IPS-11a (cell line): ENCODE data around the gene CCL21.

Source experiments
- H3K4me3 ChIP-seq: one replicate; pipeline ENCODE4 v1.5.1; 2013; ENCODE audit warnings: low read depth, low read length, control low read depth

CCL21 gene

DNA sequence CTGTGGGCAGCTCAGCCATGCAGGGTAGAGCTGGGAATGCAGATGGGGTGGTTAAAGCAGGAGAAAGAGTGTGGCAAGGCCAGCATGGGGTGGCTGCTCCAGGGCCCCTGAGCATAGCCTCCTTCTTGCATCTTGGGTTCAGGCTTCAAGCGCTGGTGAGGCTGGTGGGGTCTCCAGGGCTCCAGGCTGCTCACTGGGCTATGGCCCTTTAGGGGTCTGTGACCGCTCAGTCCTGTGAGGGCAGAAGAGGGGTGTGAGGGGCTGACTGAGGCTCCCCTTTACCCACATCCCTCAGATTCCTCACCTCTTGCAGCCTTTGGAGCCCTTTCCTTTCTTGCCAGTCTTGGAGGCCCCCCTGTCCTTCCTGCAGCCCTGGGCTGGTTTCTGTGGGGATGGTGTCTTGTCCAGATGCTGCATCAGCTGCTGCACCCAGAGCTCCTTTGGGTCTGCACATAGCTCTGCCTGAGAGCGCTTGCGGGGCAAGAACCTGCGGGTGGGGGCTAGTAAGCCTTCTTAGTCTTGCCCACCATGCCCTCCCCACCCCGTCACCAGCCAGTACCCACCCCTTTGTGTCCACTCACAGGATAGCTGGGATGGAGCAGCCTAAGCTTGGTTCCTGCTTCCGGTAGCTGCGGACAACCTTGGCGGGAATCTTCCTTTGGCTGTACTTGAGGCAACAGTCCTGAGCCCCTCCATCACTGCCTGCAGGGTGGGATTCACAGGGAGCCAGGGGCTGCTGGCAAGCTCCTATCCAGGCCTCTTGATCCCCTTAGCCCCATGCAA is 549 bp downstream of the CCL21 start:
- H3K4me3 ChIP-seq = no peak overlapping the region

DNA sequence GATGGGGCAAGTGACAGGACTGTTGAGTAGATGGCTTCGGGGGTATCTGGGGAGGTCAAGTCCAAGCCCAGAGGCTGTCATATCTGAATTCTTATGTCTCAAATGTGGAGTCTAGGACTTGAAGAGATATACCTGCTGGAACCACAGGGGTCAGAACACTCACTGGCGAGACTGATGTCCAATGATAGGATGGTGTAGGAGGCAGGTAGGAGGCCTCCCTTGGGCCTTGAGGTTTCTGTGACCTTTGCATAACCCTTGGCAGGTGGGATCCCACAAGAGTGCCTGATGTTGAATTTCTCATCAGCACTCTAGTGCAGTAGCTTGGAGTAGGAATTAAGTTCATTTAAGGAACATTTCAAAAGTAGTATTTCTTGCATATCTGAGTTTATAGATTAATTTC is 2.8 kb downstream of the CCL21 start:
- no peak overlapping the region for H3K4me3 ChIP-seq

DNA sequence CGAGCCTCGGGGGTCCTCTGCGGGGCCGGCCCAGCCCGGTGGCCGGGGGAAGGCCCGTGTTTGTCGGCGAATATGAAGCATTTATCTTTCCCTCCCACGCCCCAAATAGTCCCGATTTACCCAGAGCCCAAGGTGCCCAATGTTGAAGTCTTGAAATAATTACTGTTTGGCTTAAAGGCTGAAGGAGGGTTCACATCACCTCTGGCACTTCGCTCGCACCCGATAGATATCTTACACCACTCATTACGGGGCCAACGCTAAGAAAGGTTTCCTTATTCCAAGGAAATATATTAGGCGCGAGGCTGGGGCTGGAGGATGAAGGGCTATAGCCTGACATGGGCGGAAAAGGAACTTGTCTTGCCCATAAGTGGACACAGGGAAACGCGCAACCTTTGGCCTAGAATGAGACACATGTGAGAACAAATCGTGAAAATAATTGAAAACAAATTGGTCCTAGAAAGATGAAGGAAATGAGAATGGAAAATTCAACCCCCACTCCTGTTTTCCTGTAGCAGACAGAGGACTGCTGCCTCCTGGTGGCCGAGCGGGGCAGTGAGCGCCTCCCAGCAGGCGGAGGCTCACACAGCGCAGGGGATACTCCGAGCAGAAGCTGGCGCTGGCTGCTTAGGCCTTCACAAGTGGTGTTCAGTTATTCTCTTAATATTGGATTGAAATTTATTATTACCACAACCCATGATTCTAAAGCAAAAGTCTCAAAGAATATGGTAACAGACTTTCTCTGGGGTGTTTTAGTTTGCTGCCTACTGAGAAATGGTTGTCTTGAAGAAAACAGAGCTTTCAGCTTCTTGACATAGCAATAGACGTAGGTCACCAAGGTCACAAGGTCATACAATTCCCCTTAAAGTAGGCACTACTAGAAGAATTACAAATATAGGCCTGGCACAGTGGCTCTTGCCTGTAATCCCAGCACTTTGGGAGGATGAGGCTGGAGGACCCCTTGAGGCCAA is 7.9 kb downstream of the CCL21 start:
- H3K4me3 ChIP-seq = peak overlapping the region; percentile 47

DNA sequence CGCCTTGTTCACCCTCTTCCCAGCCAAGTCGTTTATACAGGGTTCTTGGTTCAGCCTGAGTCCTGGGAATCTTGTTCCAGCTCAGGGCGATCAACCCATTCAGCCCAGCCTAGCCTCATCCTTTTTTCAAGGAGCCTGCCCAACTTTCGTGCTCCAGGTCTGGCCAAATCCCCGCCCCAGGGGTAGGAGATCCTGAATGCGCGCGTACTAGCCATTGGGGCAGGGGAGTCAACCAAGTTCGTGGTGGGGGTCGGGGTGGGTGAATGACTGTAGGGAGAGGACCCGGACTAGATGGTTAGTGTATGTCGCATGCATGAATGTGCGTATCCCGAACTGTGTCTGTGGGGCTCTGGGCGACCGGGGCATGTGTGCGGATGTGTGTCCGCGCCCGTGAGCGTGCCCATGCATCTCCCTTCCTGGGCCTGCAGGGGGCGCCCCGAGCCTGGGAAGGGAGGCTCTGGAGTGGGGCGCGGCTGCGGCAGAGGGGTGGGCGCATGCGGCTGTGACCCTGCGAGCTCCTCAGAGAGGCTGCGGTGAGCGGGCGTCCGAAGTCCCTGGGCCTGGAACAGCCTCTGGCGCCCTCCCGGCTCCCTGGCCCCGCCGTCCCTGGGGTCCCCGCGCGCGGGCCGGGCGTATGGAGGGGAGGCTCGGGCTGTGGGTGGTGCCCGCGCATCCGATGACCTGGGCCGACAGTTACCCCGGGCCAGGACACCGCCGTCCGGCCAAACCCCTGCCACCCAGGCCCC is 8.7 kb downstream of the CCL21 start:
- peak overlapping the region; percentile 47 for H3K4me3 ChIP-seq

DNA sequence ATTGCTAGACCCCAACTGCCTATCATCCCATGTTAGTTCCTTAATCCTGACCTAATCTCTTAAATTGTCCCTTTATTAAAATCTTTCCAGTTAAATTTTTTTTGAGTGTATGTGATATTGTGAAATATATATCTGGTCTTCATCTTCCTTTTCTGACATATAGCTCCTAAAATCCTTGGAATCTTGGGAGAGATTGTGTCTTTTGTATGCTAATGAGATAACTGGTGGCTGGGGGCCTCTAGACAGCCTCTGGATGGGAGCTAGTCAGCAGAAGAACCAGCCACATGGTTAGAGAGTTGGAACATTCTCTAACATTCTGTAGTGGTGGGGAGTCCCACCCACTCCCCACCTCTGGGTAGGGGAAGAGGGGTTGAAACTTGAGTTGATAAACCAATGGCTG is 15.1 kb downstream of the CCL21 start:
- H3K4me3 ChIP-seq = no peak overlapping the region

DNA sequence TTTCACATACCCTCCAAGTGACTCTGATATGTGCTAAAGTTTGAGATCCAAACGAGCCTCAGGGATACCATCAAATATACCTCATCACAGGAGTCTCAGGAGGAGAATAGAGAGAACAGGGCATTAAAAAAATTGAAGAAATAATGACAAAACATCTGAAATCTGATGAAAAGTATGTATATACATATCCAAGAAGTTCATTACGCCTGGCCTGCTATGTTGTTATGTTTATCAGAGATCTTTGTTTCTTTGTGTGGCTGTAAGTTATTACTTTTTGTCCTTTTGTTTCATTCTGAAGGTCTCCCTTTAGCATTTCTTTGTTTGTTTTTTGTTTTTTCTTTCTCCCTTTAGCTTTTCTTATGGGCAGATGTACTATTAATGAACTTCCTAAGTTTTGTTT is 16.4 kb downstream of the CCL21 start:
- H3K4me3 ChIP-seq = no peak overlapping the region

DNA sequence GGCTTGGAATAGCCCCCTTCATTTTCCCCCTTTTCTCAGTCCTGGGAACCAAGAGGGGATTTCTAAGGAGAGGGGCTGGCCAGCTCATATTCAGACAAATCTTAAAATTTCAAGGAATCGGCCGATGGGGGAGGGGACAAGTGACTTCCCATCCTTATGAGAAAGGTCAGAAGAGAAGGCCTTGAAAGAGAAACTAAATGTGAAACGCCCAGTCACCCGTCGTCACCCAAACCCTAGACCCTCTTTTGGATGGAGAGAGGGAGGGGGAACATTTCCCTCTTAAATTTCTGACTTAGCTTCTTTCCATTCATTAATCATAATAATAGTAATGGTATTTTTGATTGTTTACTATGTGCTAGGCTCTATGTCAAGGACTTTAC is 18.0 kb downstream of the CCL21 start:
- H3K4me3 ChIP-seq = no peak overlapping the region

DNA sequence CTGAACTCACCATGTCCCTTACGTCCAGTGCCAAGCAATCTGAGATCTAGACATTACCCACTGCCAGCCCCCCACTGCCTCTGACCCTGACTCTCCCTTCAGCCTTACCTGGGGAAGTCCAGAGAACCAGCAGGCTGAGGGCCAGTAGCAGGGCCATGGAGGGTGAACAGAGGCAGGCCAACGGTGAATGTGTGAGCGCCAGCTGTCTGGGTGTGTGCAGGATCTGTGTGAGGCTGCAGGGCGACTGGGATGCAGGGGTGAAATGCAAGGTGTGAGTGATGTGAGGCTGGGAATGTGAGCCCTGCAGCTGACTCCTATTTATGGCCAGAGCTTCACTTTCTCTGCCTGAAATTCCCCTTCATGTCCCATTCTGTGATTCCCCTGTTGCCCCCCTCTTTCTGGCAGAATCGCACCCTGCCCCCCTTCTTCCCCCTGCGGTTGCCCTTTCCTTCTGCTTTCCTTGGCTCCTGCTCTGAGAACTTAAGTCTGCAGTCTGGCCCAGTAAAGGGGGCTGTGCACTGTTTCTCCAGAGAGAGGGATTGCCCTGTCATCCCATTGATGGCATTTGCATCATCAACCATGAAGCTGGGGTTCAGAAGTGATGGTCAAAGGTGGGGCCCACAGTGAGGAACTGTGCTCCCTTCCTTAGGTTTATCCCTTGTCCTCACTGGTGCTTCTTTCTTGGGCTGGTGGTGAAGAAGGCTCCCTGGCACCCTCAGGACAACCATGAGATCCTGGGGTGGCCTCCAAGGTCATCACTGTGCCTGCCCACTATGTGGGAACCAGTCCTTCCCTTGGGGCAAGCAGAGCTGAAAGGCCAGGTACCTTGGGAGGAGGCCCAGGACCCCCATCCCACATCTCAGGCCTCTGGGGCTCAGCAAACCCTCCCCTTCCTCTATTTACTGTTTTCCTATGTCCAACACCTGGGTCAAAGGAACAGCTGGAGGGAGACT is 18.7 kb downstream of the CCL21 start, which contains the start of gene CCL19:
Gene CCL19, minus strand, starts transcription at position 294 of the 953 bp plus-strand sequence. Its CDS starts 137 bp downstream, at position 157.
- no peak within 1 kb of the TSS for H3K4me3 ChIP-seq

DNA sequence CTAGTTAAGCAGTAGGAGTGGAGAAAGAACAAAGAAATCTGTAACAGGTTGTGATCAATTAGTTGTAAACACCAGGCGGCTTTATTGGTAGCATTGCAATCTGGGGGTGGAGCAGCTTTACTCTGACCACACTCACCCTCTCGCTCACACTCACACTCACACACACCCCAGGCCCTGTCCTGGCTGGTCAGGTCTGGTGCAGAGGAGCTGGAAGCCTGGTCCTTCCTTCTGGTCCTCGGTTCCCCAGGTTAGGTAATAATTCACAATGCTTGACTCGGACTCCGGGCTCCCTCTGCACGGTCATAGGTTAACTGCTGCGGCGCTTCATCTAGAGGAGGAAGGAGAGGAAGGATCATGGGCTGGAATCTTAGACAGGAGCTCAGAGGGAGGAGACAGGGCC is 20.4 kb downstream of the CCL21 start:
- no peak overlapping the region for H3K4me3 ChIP-seq

DNA sequence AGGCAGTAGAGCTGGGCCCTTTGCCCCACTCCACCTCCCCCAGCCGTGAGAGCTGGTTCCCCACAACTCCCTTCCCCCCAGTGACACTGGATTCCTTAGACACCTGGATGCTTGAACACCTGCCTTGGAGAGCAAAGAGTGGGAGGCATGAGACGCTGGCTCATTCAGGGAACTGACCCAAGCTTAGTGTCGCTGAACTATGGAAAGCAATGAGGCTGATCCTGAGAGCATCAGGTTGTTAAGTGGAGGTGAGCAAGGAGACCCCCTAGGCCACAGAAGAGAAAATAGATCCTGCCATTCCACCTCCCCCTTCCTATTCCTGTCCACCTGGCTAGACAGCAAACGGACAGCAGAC is 20.8 kb downstream of the CCL21 start:
- H3K4me3 ChIP-seq = no peak overlapping the region

DNA sequence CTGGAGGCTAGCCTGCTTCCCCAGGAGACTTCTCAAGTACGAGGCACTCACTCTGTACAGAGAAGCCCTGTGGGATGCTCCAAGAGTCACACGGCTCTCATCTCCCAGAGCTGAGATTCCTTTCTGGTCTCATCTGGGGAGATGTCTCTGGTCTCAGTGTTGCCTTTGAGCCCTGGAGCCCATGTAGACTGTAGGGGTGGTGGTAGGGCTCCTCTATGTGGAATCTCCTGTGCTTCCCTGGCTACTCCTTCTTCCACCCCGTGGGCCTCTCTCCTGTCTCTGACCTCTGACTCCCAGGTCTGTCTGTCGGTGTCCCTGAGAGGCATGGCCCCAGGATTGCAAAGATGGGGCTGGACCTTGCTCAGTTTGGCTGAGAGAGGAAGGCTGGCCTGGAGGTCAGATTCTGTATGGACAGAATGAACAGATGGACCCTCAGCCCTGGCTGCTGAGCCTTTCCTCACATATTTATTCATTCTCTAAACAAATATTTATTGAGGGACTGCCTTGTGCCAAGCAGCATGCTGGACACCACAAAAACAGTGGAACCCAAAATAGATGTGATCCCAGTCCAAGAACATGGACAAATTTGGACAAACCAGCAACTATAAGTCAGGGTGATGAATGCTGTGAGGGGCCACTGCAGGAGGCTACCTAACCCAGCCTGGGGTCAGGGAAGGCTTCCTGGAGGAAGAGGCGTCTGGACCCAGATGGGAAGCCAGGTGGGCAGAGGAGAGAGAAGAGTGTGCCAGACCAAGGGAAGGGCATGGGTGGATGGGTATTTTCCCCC is 21.4 kb downstream of the CCL21 start:
- no peak overlapping the region for H3K4me3 ChIP-seq

DNA sequence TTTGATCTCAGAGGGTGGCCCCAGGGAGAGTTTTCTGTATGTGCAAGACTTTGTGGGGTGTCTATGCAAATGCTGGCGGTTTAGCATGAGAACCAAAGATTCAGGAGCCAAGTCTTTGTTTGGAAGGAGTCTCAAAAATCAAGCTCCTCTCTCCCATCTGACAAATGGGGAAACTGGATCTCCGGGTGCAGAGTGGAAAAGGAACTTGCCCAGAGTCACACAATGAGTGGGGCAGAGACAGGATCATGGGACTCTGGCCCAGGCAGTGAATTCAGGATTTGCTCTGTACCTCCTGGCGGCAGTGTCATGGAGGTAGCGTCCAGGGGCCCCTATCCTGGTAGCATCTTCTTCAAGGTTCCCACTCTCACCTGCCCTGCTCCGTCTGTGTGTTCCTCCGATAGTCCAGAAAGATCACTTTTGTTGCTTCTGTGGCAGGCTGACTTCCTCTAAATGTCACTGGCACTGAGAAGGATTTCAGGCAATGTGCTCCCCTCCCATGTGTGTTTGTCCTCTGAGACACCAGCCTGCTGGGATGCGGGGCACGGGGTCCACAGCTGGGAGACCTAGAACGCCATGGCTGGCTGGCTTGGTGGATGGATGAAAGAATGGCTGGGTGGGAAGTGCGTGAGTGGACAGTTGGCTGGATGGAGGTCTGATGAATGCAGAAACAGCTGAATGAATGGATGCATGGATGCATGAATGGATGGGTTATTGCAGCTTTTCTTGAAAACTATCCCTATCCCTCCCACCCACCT is 22.5 kb downstream of the CCL21 start:
- no peak overlapping the region for H3K4me3 ChIP-seq

DNA sequence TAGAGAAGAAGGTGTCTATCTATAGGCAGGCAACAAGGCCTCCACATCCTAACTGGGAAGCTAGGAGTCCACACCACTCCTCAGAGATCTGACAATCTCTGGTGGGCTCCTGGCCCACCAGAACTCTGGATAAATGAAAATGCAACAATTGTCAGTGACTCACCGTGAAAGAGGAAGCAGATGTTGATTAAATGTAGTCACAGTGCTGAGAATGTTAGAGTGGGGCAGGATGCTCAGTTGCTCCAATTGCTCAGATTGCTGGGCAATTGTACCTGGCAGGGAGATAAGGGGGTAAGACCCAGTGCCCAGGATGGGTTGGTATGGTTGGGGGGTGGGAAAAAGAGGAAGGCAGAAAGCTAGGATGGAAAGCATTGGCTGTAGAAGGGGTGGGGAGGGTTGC is 23.2 kb downstream of the CCL21 start:
- no peak overlapping the region for H3K4me3 ChIP-seq

DNA sequence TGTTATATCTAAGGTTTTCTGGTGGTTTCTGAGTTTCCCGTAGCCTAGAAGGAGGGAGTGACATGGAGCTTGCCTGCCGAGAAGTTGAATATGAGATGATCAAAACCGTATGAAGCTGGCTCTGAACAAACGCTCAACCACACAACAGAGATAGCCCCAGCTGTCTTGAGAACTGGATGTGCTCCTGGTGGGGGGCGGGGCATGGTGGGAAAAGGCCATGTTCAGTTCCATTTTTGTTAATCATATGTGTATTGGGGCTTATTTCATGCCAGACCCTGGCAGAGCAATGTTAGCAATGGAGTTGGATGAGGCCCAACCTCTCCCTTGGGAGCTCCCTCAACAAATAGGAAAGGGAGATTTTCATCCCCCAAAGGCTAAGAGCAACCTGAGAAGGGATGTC is 23.7 kb downstream of the CCL21 start:
- H3K4me3 ChIP-seq = no peak overlapping the region

DNA sequence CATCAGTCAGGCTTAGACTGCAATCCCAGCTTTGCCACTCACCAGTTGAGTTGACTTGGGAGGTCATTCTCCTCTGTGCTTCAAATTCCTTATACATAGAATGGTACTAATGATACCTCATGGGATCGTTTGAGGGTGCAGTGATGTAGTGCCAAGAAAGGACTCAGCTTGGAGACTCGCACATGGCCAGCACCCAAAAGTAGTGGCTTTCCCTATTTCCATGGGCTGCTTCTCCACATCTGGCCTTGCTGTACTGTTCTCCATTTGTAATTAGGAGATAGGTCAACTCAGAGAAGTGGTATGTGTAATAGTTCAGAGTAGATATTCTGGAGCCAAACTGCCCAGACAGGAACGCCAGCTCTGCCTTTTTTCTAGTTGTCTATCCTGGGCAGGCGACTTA is 24.3 kb downstream of the CCL21 start:
- no peak overlapping the region for H3K4me3 ChIP-seq

DNA sequence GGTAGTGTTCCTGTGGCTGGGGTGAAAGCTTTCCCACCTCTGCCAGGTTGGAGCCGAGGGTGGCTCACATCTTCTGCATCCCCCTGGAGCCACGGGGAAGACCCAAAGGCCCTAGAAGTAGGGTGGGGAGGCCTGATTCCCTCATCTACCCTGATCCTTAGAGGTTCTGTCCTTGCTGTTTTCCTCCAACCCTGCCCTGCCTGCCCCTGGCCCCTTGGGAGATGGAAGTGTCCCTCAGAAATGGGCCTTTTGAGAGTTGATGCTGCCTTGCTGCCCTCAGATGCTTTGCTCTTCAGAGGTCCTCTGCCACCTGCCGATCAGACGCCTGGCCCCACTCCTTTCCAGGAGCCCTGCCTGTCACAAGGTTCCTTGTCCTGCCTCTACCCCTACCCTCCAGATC is 25.1 kb downstream of the CCL21 start:
- H3K4me3 ChIP-seq = no peak overlapping the region

DNA sequence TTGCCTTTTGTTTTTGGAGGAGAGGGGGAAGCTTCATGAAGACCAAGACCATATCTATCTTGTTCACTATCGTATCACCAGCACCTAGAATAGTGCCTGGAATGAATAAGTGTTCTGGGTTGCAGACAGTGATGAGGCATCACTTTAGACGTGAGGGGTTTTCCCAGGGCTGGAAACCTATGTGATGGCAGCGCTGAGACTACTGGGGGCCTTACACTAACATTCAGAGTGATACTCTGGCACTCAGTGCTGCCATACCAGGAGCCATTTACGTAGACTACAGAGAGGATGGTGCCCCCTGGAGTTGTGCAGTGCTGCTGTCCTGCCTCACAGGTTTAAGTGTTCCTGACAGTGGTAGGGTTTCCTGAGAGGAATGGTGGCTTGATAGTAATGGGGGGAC is 25.8 kb downstream of the CCL21 start:
- no peak overlapping the region for H3K4me3 ChIP-seq

DNA sequence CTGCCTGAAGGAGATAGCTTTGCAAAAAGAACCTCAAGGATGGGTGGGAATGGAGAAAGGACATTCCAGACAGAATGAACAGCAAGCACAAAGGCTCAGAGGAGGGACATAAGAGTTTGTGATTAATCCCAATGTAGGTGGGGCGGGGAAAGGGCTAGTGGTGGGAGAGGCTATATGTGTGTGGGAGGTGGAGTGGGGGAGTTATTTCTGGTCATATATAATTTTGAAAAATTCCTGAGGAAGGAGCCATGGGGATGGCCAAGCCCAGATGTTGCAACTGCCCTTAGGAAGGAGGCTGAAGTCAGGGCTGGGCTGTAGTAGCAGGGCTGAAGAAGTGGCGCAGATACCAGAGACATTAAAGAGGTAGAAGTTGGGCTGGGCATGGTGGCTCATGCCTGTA is 34.1 kb downstream of the CCL21 start:
- H3K4me3 ChIP-seq = no peak overlapping the region
